SH-SY5Y (cell line): ENCODE measurements around the gene PLEKHM1.

Experiments
- GATA2 ChIP-seq: IDR thresholded peaks from 2 replicates; pipeline ENCODE4 v1.6.1; 2011; ENCODE audit warnings: mild to moderate bottlenecking, low read depth, low read length
- GATA3 ChIP-seq: IDR thresholded peaks from 2 replicates; pipeline ENCODE4 v1.6.1; 2011; ENCODE audit warnings: low read depth, mild to moderate bottlenecking, low read length, moderate library complexity

DNA sequence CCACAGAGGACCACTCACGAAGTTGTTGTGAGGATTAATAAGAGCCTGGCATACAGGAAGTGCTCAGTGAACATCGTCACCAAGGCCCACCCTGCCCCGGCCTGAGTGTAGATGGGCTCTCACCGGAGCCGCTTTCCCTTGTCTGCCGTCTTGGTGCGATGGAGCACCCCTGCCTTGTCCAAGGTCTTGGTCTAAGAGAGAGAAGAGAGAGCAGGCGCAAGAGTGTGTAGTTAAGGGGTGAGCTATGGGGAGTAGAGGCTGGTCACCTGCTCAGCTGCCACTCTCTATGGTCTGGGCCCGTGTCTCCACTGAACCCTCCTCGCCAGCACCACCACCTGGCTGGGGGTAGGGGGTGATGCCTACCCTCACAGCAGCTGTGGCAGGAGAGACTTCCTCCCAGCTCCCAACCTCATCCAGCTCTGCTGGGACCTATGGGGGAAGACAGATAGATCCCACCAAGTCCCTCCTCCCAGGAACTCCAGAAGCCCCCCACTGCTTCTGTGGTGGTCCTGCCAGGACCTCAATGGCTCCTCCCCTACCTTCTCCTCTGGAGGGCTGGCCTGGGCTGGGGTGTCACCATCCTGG is 86.5 kb downstream of the PLEKHM1 start:
- TF ChIP-seq GATA2 (no peak), GATA3 (no peak)
